ENCODE data around the gene KMT5B. TPM values are rescaled to one million over a fixed set of nuclear protein-coding genes. Genes with fewer than 3 reads are reported as not detected.
A peak's percentile ranks its signal among the peaks of the same experiment; 100 is the strongest.

Gene KMT5B
- total and polyA plus RNA-seq, 9 donors = 25.5 to 59.1 (median 50.4) TPM

DNA sequence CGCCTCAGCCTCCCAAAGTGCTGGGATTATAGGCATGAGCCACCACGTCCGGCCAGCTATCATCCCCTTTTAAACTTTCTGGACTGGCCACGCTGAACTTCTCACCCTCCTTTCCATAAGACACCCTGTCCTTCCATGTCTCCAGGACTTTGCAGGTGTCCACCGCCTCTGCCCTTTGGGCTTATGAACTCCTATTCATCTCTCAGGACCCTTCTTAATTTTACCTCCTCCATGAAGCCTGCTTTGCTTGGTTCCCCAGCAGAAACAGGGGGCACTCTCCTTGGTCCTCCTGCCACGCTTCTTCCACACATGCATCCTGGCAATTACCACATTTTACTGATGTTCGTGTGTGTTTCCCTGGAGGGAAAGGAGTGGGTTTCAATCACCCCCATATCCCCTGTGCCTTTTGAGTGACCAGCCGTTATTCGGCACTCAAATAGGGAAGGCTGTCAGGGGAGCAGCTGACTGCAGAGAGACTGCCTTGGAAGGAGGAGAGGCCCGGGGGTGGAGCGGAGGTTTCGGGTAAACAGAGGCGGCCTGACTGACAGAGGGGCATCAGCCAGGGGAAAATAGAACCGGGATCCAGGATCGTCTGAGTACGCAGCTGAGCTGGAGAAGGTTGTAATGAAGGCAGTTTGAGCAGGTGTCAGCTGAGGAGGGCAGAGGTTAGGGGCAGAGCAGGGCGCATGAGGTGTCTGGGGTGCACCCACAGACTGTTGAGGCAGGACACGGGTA, 64.9 kb downstream of the KMT5B start:
- H3K9me3 ChIP-seq = no peaks in the 10 kb centered on the region
- DNase-seq = no peak
- peaks cover 10% of the 10 kb centered on the region for H3K4me1 ChIP-seq (ENCODE audit: insufficient read depth)
- 89 to 91% (median 90%) methylated on average over 18 of the region's 18 CpGs for WGBS, 3 donors
- intact Hi-C loops (cut with DNase I) = loop anchor here in 1 of 4 donors (5.0 kb wide), 1 partner anchor 39 kb away; no protein-coding TSS in a partner anchor
- H3K36me3 ChIP-seq = no peaks in the 10 kb centered on the region
- H3K27me3 ChIP-seq = no peaks in the 10 kb centered on the region
- no peak overlapping the region for H3K27ac ChIP-seq
- no peak overlapping the region for H3K4me3 ChIP-seq
- no peak for TF ChIP-seq EP300 (IDR thresholded peaks at IDR 0.05)
- no peak for TF ChIP-seq POLR2A (IDR thresholded peaks at IDR 0.05)
- TF ChIP-seq, protein P1, sequence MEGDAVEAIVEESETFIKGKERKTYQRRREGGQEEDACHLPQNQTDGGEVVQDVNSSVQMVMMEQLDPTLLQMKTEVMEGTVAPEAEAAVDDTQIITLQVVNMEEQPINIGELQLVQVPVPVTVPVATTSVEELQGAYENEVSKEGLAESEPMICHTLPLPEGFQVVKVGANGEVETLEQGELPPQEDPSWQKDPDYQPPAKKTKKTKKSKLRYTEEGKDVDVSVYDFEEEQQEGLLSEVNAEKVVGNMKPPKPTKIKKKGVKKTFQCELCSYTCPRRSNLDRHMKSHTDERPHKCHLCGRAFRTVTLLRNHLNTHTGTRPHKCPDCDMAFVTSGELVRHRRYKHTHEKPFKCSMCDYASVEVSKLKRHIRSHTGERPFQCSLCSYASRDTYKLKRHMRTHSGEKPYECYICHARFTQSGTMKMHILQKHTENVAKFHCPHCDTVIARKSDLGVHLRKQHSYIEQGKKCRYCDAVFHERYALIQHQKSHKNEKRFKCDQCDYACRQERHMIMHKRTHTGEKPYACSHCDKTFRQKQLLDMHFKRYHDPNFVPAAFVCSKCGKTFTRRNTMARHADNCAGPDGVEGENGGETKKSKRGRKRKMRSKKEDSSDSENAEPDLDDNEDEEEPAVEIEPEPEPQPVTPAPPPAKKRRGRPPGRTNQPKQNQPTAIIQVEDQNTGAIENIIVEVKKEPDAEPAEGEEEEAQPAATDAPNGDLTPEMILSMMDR (IDR thresholded peaks at IDR 0.05) = no peak

DNA sequence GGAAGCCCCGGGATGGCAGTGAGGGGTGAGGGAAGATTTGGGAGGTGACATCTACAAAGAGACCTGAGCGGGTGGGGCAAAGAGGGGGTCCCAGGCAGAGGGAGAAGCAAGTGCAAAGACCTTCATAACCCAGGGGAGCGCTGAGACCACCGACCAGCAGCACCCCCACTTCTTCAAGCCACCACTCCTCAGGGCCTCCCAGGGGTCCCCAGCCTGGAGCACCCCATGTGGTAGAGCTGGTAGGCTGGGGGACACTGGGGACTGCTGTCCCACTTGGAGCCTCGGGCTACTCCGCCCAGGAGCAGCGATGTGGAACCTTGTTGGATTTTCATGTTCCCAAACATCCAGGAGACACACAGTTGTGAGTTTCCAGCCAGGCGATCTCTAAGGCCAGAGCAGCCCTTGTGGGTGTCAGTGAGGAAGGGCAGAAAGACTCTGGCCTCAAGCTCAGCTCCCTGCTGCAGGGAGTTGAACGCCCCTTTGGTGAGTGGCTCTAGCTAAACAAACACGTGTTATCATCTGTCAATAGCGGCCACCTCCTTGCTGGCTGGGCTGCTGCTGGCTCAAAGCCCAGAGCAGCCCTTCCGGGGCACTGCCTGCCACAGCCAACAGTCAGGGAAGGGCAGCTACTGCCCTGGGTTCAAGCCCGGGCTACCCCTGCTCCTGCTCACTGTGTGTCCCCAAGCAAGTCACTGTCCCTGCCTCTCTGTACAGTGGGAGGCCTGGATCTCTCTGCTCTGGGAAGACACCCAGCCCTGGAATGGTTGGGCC, 66.2 kb downstream of the KMT5B start:
- H3K27ac ChIP-seq = no peak overlapping the region

DNA sequence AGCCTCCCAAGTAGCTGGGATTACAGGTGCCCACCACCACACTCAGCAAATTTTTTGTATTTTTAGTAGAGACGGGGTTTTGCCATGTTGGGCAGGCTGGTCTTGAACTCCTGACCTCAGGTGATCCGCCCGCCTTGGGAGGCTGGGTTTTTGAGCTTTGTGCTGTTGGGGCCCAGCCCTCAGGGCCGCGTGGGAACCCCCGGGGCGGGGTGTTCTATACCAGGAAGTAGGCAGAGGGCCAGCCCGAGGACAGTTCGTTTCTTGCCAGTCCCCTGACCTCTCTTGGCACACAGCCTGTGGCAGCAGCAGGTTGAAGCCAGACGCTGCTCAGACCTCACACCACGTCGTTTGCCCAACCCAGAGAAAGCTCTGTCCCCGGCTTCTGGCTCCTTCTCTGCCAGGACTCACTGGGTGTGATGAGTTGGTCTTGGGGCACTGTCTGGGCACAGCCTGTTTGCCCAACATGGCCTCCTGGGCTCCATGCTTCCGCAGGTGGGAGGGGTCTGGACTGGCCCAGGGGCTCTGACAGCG, 67.0 kb downstream of the KMT5B start:
- Histone ChIP-seq H3K4me3 (no peak overlapping the region), H3K9me3 (no peaks in the 10 kb centered on the region), H3K27me3 (no peaks in the 10 kb centered on the region), H3K4me1 (ENCODE audit: insufficient read depth) (peaks cover 10% of the 10 kb centered on the region), H3K36me3 (no peaks in the 10 kb centered on the region), H3K27ac (no peak overlapping the region)
- DNase-seq = peak in 3 of 5 donors; percentile 45 to 68 (median 53)
- intact Hi-C loops (cut with DNase I) = loop anchor here in 1 of 4 donors (5.0 kb wide), 1 partner anchor 41 kb away; no protein-coding TSS in a partner anchor
- TF ChIP-seq POLR2A (IDR thresholded peaks at IDR 0.05) = no peak
- TF ChIP-seq, protein P1 (IDR thresholded peaks at IDR 0.05) = no peak
- no peak for TF ChIP-seq EP300 (IDR thresholded peaks at IDR 0.05)
- 60 to 69% (median 61%) methylated on average over 14 to 15 of the region's 15 CpGs for WGBS, 3 donors

More for the DNA sequence above, 66.2 kb downstream of the KMT5B start:
- H3K9me3 ChIP-seq = no peaks in the 10 kb centered on the region
- H3K27me3 ChIP-seq = no peaks in the 10 kb centered on the region
- H3K4me3 ChIP-seq = no peak overlapping the region
- 33 to 50% (median 37%) methylated on average over 13 of the region's 13 CpGs for WGBS, 3 donors
- no peak for DNase-seq
- intact Hi-C loops (cut with DNase I) = loop anchor here in 1 of 4 donors (5.0 kb wide), 1 partner anchor 40 kb away; no protein-coding TSS in a partner anchor
- H3K4me1 ChIP-seq (ENCODE audit: insufficient read depth) = peaks cover 10% of the 10 kb centered on the region
- no peaks in the 10 kb centered on the region for H3K36me3 ChIP-seq
- TF ChIP-seq, protein P1 (IDR thresholded peaks at IDR 0.05) = no peak
- no peak for TF ChIP-seq EP300 (IDR thresholded peaks at IDR 0.05)
- no peak for TF ChIP-seq POLR2A (IDR thresholded peaks at IDR 0.05)

DNA sequence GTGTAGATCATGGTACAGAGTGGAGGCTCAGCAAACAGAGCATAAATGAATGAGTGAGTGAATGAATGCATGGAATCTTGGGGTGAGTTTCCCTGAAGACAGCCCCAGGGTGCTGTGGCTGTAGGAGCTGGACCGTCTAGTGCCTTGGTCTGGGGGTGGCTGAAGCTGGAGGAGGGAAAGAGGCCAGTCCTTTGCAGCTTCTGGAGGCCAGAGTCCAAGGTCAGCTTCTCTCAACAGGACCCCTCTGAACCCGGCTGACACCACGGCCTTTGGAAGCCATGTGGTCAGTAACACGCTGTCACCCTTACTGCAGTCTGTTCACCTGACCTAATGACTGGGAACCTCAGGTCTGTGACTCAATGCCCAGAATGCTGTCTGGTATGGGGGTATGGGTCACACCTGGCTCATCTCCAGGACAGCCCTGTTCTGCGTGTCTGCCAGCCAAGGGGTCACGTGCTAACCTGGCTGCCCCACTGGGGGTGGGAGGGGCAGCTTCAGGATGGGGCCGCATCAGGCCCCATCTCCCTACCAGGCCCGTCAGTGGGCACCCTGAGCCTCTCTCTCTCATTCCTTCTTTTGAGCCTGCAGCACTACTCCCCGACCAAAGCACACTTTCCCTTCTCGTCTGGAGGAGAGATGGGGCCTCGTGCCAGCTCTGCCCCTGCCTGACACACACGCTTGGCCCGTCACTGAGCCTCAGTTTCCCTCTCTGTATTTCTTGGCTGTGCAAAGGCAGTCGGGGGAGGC, 67.8 kb downstream of the KMT5B start:
- H3K36me3 ChIP-seq = no peaks in the 10 kb centered on the region

More for the DNA sequence above, 67.8 kb downstream of the KMT5B start:
- H3K27ac ChIP-seq = no peak overlapping the region
- H3K4me3 ChIP-seq = no peak overlapping the region
- intact Hi-C loops (cut with DNase I) = loop anchor here in 1 of 4 donors (5.0 kb wide), 1 partner anchor 42 kb away; no protein-coding TSS in a partner anchor
- no peak for DNase-seq
- H3K27me3 ChIP-seq = no peaks in the 10 kb centered on the region
- peaks cover 10% of the 10 kb centered on the region for H3K4me1 ChIP-seq (ENCODE audit: insufficient read depth)
- TF ChIP-seq, protein P1 (IDR thresholded peaks at IDR 0.05) = no peak
- TF ChIP-seq POLR2A (IDR thresholded peaks at IDR 0.05) (no peak), EP300 (IDR thresholded peaks at IDR 0.05) (no peak)
- 61 to 65% (median 61%) methylated on average over 13 to 14 of the region's 14 CpGs for WGBS, 3 donors
- no peaks in the 10 kb centered on the region for H3K9me3 ChIP-seq

Measured in ovary (tissue), 9 donors.